Stimulated activated CD4-positive, alpha-beta T cell treated with anti-CD3 and anti-CD28 coated beads, Interleukin-2, amount 100 ng/mL, for 24 hours (primary cell): ENCODE data around the gene KNTC1.

Source experiments
- DNase-seq, 2 donors: peaks; one replicate each; pipeline ENCODE4 v3.0.0-alpha.2; 2020

KNTC1 gene

DNA sequence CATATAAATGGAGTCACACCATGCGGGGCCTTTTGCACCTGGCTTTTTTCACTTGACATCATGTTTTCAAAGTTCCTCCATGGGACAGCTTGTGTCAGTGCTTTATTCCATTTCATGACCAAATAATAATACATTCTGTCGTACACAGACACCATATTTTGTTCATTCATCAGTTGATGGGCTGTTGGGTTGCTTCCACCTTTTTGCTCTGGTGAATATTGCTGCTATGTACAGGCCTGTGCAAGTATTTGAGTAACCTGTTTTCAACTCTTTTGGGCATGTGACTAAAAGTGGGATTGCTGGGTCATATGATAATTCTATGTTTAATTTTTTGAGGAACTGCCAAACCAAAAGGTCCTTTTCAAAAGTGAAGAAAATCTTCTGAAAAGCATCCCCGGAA, 129.2 kb downstream of the KNTC1 start:
- DNase-seq = no peak

GRCh38 chr12:122659579-122659978, 132.5 kb downstream of the KNTC1 start:
- no peak for DNase-seq

DNA sequence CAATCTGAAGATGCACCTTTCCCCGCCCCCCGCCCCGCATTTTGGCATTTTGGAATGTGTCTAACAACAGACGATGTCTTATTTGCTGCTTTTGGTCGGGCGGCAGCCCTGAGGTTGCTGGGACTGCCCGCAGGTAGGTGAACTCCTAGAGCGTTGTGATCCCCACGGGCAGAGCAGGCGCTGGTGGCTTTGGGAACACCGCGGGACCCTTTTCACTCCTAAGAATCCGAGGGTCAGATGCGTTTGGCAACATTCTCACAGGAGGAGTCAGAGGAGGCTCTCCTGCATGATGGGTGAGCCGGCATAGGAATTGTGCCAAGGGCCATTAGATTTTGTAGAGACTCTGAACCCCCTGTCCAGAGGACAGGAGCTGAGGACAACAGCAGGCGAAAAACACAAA, 134.2 kb downstream of the KNTC1 start:
- DNase-seq = no peak

GRCh38 chr12:122661938-122662337, 134.9 kb downstream of the KNTC1 start:
- no peak for DNase-seq

- no peak for DNase-seq
Observed at GRCh38 chr12:122665349-122665748, 138.3 kb downstream of the KNTC1 start.

DNA sequence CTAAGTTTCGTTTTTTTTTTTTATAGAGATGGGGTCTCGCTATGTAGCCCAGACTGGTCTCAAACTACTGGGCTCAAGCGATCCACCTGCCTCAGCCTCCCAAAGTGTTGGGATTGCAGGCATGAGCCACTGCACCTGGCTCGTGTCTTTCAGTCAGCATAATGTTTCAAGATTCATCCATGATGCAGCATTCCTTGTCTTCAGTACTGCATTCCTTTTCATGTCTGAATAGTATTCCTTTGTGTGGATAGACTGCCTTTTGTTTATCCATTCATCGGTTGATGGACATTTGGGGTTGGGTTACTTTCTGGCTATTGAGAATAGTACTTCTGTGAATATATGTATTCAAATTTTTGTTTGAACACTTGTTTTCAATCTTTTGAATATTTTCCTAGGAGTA, 138.7 kb downstream of the KNTC1 start:
- DNase-seq = no peak

DNA sequence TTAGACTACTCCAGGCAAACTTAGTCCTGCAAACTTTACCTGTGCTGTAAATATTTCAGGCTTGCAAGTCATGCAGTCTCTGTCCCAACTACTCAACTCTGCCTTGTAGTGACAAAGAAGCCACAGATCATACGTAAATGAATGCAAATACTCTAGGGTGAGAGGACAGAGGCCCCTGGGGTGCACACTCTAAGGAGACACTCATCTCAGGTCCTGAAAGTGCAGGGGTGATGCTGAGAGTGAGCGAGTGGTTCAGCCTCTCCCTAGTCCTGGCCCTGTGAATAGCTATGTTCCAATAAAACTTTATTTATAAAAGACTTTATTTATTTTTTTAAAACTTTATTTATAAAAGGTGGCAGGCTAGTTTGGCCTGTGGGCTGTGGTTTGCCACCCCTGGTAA, 141.2 kb downstream of the KNTC1 start:
- no peak for DNase-seq

DNA sequence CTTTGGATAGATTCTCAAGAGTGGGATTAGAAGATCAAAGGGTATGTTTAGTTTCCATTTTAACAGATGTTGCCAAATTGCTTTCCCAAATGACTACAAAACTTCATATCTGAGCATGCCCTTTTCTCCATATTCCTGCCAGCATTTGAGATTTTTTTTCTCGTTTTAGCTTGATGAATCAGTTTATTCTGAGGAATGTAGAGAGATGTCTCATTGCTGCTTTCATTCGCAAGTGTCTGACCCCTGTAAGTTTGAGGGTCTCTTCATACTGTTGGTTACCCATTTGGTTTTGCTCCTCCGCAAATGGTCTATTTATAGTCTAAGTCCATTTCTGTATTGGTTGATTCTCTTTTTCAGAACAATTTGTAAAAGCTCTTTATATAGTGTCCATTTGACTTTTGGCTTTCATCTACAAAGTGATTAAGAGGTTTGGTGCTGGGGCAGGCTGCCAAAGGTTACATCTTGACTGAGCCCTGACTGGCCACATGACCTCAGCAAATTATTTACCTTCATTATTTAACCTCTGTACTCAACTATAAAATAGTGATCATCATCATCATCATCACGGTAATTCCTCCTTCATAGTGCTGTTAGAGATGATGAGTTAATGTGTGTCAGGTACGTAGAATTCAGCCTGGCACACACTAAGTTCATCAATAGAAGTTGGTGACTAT, 142.5 kb downstream of the KNTC1 start:
- DNase-seq = no peak

DNA sequence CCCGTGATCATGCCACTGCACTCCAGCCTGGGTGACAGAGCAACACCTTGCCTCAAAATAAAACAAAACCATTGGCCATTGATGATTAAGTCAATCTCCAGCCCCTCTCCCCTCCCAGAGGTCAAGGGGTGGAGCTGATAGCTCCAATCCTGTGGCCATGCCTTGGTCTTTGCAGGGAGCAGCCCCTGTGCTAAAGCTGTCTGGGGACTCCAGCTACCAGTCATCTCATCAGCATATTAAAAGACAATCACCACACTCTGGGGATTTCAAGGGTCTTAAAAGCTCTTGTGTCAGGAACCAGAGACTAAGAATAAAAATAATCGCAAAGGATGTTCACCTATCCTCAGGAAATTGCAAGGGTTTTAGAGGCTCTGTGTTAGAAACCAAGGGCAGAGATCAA, 145.5 kb downstream of the KNTC1 start:
- DNase-seq = no peak
